HepG2 (cell line): ENCODE results near the gene GRB2. TPM values are rescaled to one million over a fixed set of nuclear protein-coding genes. Genes with fewer than 3 reads are reported as not detected.
A peak's percentile ranks its signal among the peaks of the same experiment; 100 is the strongest.

ENCODE experiments used
- ATAC-seq: fragments of 200-7000 bp; cut with Tn5 transposase; 3 replicates; pipeline ENCODE4 v1.9.1; 2020; ENCODE audit warnings: mild to moderate bottlenecking, moderate library complexity
- BruUV-seq: library from RNA; stranded (reverse); fragments of 400-500 nt; replicated peaks from 2 replicates; lab custom pipeline; 2021; lab: Mats Ljungman, UMichigan
- CTCF ChIA-PET: fragments of 300-600 bp; formaldehyde crosslinking; extraction: SDS; loops from one replicate; lab custom pipeline; 2021; ENCODE audit warnings: low total read pairs, inconsistent platforms, low intra/inter-chr PET ratio; lab: Yijun Ruan, JAX
- POLR2A ChIA-PET: fragments of 350-600 bp; sonication (Branson Sonifier 250); formaldehyde crosslinking; loops from one replicate; lab custom pipeline; 2020; ENCODE audit warnings: antibody characterized with exemption, inconsistent platforms; lab: Yijun Ruan, JAX
- DNase-seq: peaks from one replicate; pipeline ENCODE4 v3.0.0-alpha.2; 2015; ENCODE audit warnings: low spot score
- FAIRE-seq: peaks from 3 replicates; lab custom pipeline; 2011; peaks lifted over from hg19 to GRCh38; lab: Jason Lieb, UNC
- H2AFZ ChIP-seq: one replicate; pipeline ENCODE4 v1.6.1; 2011; ENCODE audit warnings: low read length, inconsistent platforms
- H3K27ac ChIP-seq: fragments of 300-600 bp; 3 replicates; pipeline ENCODE4 v1.8.0; 2011; ENCODE audit warnings: mixed run types, mild to moderate bottlenecking, mixed read lengths, low read length, inconsistent platforms; ENCODE audit not compliant: insufficient read depth; ENCODE audit errors: extremely low read length
- H3K27me3 ChIP-seq, 2 experiments: fragments of 200-600 bp in 1 of 2; 2 replicates in 1 of 2; 3 replicates in 1 of 2; pipeline versions ENCODE4 v1.6.0 to v1.8.0; 2011; ENCODE audit warnings: low read length in 2 of 2, mild to moderate bottlenecking in 2 of 2, moderate library complexity in 2 of 2, inconsistent platforms in 1 of 2; ENCODE audit not compliant: insufficient read depth in 2 of 2, control insufficient read depth in 1 of 2
- H3K36me3 ChIP-seq, 2 experiments: fragments of 200-600 bp in 1 of 2; replicated peaks in 1 of 2; 2 replicates in 1 of 2; 3 replicates in 1 of 2; pipeline versions ENCODE4 v1.5.1 to v1.8.0; 2011; ENCODE audit warnings: low read length in 2 of 2, inconsistent platforms in 1 of 2; ENCODE audit not compliant: insufficient read depth in 2 of 2, control insufficient read depth in 1 of 2
- H3K4me1 ChIP-seq: 2 replicates; pipeline ENCODE4 v1.5.1; 2012; ENCODE audit warnings: low read length, inconsistent platforms; ENCODE audit not compliant: insufficient read depth
- H3K4me2 ChIP-seq: 2 replicates; pipeline ENCODE4 v1.6.0; 2011; ENCODE audit warnings: low read depth, low read length, inconsistent platforms
- H3K4me3 ChIP-seq, 3 experiments: fragments of 200-600 bp in 1 of 3; sonication (generic), shearing (Covaris generic) in 1 of 3; replicated peaks in 1 of 3; 2 replicates each; pipeline ENCODE4 v1.5.1; 2011 to 2016; ENCODE audit warnings: low read length in 3 of 3, inconsistent platforms in 2 of 3, low read depth in 2 of 3, mild to moderate bottlenecking in 2 of 3, control low read depth in 1 of 3, mixed read lengths in 1 of 3; ENCODE audit not compliant: insufficient read depth in 1 of 3
- H3K79me2 ChIP-seq: one replicate; pipeline ENCODE4 v1.6.1; 2011; ENCODE audit warnings: low read length, inconsistent platforms; ENCODE audit not compliant: insufficient read depth
- H3K9ac ChIP-seq: 2 replicates; pipeline ENCODE4 v1.6.0; 2011; ENCODE audit warnings: mild to moderate bottlenecking, low read depth, low read length, inconsistent platforms; ENCODE audit not compliant: insufficient read depth
- H3K9me3 ChIP-seq: 2 replicates; pipeline ENCODE4 v1.5.1; 2012; ENCODE audit warnings: mild to moderate bottlenecking, low read length
- H4K20me1 ChIP-seq: 2 replicates; pipeline ENCODE4 v1.6.0; 2011; ENCODE audit warnings: inconsistent platforms, mild to moderate bottlenecking, low read length, moderate library complexity; ENCODE audit not compliant: insufficient read depth
- EEA1 ChIP-seq: sonication (generic); formaldehyde crosslinking; IDR thresholded peaks from 2 replicates; pipeline ENCODE4 v1.5.1; 2020; ENCODE audit warnings: mild to moderate bottlenecking, missing genetic modification reagents, borderline replicate concordance
- HNF1A ChIP-seq, 2 experiments: sonication (generic) in 1 of 2; formaldehyde crosslinking in 1 of 2; IDR thresholded peaks; 2 replicates each; pipeline versions ENCODE4 v1.4.0 to v1.6.1; 2016 to 2020; ENCODE audit warnings: borderline replicate concordance in 1 of 2, low read depth in 1 of 2, mild to moderate bottlenecking in 1 of 2, missing genetic modification reagents in 1 of 2
- PHF8 ChIP-seq: sonication (generic); formaldehyde crosslinking; IDR thresholded peaks from 2 replicates; pipeline ENCODE4 v1.5.0; 2020; ENCODE audit warnings: missing genetic modification reagents
- RBM22 ChIP-seq: fragments of 200-400 bp; formaldehyde crosslinking; optimal IDR thresholded peaks from 2 replicates; pipeline ENCODE3; 2017; ENCODE audit warnings: mild to moderate bottlenecking, low read length, moderate library complexity
- RFX1 ChIP-seq: fragments of 450-650 bp; IDR thresholded peaks from 2 replicates; pipeline ENCODE4 v1.6.1; 2017
- SPEN ChIP-seq: sonication (generic); formaldehyde crosslinking; IDR thresholded peaks from 2 replicates; pipeline ENCODE4 v1.5.1; 2020; ENCODE audit warnings: low read depth, mild to moderate bottlenecking, missing genetic modification reagents
- ZNF33B ChIP-seq: sonication (generic); formaldehyde crosslinking; IDR thresholded peaks from 2 replicates; pipeline ENCODE4 v1.5.1; 2020; ENCODE audit warnings: mild to moderate bottlenecking, missing genetic modification reagents
- ZNF547 ChIP-seq: sonication (generic); formaldehyde crosslinking; IDR thresholded peaks from 2 replicates; pipeline ENCODE4 v1.5.1; 2020; ENCODE audit warnings: mild to moderate bottlenecking, missing genetic modification reagents
- WGBS: methylation state at CpG from one replicate; pipeline ENCODE4 v1.1.6; 2017; ENCODE audit warnings: low lambda C conversion rate; 5-methylcytosine and 5-hydroxymethylcytosine counted together
- in situ Hi-C: cut with HindIII; loops from 2 replicates; pipeline ENCODE4 v1.10.0; 2017; ENCODE audit warnings: low pct_unique_long_range_greater_than_20kb; ENCODE audit not compliant: extremely low pct_ligation_motif_present
- intact Hi-C: fragments of 100-400 bp; cut with micrococcal nuclease; formaldehyde crosslinking; loops from one replicate; pipeline ENCODE4 v1.10.0; 2022; ENCODE audit not compliant: unreplicated experiment
- polyA plus RNA-seq, 8 experiments: library from polyadenylated mRNA; depleted of rRNA in 3 of 8; stranded (reverse) in 7 of 8; unstranded in 1 of 8; fragments of >200 nt; fragmentation: Illumina TruSeq in 4 of 8; extraction: Trizol in 4 of 8; gene quantifications; 2 replicates each; pipeline versions ENCODE4 v1.2.1 to v1.2.3, GENCODE V29; 2011 to 2016; ENCODE audit warnings: low read depth in 4 of 8, missing spikeins in 1 of 8, mixed read lengths in 1 of 8; ENCODE audit not compliant: insufficient read depth in 1 of 8
- total RNA-seq, 5 experiments: library from RNA; depleted of rRNA; stranded (reverse); fragments of >200 nt; fragmentation: Illumina TruSeq; extraction: Trizol; gene quantifications; 2 replicates each; pipeline ENCODE4 v1.2.3, GENCODE V29; 2016; ENCODE audit warnings: low read depth in 1 of 5

The GRB2 gene
- total and polyA plus RNA-seq, 2 of the 13 experiments (the other 11 are each of a cell fraction or from before 2014, with no cell fraction given): 84.6 to 92.3 TPM

DNA sequence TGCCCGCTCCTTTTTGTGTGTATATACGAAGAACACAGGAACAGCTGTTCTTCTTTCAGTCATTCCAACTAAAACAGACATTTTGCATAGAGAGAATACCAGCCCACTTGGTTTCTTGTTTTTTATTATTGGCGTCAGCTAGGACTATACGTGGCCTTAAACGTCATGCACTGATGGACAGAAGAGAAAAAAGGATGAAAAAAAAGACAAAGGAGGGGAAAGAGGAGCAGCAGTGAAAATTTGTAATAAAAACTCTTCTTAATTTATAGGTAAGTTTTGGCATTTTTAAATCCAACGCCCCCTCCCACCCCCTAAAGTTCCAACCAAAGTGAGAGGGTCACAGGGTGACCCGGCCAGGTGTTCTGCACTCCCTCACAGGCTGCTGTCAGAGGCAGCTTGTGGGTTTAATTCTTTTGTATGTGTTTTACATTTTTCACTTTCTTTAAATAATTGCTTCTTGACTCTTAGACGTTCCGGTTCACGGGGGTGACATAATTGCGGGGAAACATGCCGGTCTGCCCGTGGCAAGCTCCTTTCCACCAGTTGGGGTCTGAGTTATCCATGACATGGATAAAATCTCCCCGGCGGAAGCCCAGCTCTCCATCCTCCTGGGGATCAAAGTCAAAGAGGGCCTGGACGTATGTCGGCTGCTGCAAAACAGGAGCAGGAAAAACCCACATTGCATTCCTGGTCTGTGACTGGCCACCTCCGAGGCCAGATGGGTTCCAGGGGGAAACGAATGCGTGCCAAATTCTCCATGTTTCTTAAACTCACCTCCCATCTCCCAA, 85.4 kb downstream of the GRB2 start:
- CTCF ChIA-PET: no interaction called here
- H3K4me2 ChIP-seq: no peak overlapping the region
- H3K4me1 ChIP-seq: no peaks in the 10 kb centered on the region
- DNase-seq (no peak), ATAC-seq (no peak), FAIRE-seq (no peak)
- H3K36me3 ChIP-seq: peaks cover 22 to 58% of the 10 kb centered on the region in 2 experiments
- H3K9me3 ChIP-seq: no peaks in the 10 kb centered on the region
- TF ChIP-seq SPEN (CRISPR knock-in tag) (no peak), HNF1A (IDR thresholded peaks at IDR 0.05; ENCODE audit: low read depth) (no peak), HNF1A (CRISPR knock-in tag; IDR thresholded peaks at IDR 0.05; ENCODE audit: borderline replicate concordance) (no peak), EEA1 (CRISPR knock-in tag) (no peak), ZNF33B (CRISPR knock-in tag) (no peak), PHF8 (CRISPR knock-in tag) (no peak), RFX1 (no peak), ZNF547 (CRISPR knock-in tag) (no peak), RBM22 (peak; percentile 72)
- H3K4me3 ChIP-seq: no peak overlapping the region
- POLR2A ChIA-PET: interaction anchor here (0.6 to 1.2 kb wide), 2 partner anchors 27 to 74 kb away, joined by 3 read pairs; no protein-coding TSS in a partner anchor
- no peak overlapping the region for H3K27ac ChIP-seq
- no peaks in the 10 kb centered on the region for H3K27me3 ChIP-seq
- H2AFZ ChIP-seq: no peak overlapping the region
- intact Hi-C loops: no loop called here
- no peaks in the 10 kb centered on the region for H3K79me2 ChIP-seq
- no peaks in the 10 kb centered on the region for H4K20me1 ChIP-seq
- in situ Hi-C loops: loop anchor here (5.0 kb wide), 1 partner anchor 92 kb away; no protein-coding TSS in a partner anchor
- TSS peak; percentile 53 for BruUV-seq
- no peak overlapping the region for H3K9ac ChIP-seq
- WGBS: 96% methylated on average over 20 of the region's 20 CpGs
